Uterus (tissue), 4 donors: ENCODE data around the gene SOCS7. TPM values are rescaled to one million over a fixed set of nuclear protein-coding genes. Genes with fewer than 3 reads are reported as not detected.

Experiments used
- DNase-seq, 2 donors: peaks; one replicate each; pipeline ENCODE4 v3.0.0-alpha.2; 2019 to 2020
- H3K27ac ChIP-seq, 2 donors: fragments of 200-600 bp; sonication (generic); 1 replicate in 1 of 2; 2 replicates in 1 of 2; pipeline ENCODE4 v1.5.1; 2016 to 2018
- H3K27me3 ChIP-seq, 2 donors: fragments of 200-600 bp; sonication (generic); one replicate each; pipeline ENCODE4 v1.5.1; 2018 to 2019; ENCODE audit warnings: control low read depth in 1 of 2
- H3K36me3 ChIP-seq, 2 donors: fragments of 200-600 bp; sonication (generic); one replicate each; pipeline ENCODE4 v1.5.1; 2019; ENCODE audit warnings: control low read depth in 1 of 2
- H3K4me1 ChIP-seq, 2 donors: fragments of 200-600 bp; sonication (generic); one replicate each; pipeline ENCODE4 v1.5.1; 2018 to 2019; ENCODE audit warnings: control low read depth in 1 of 2
- H3K4me3 ChIP-seq, 2 donors: fragments of 200-600 bp; sonication (generic); 1 replicate in 1 of 2; 2 replicates in 1 of 2; pipeline ENCODE4 v1.5.1; 2018 to 2019; ENCODE audit warnings: mild to moderate bottlenecking in 1 of 2
- H3K9me3 ChIP-seq, 2 donors: fragments of 200-600 bp; sonication (generic); one replicate each; pipeline ENCODE4 v1.5.1; 2019; ENCODE audit warnings: control low read depth in 1 of 2
- CTCF ChIP-seq, 4 experiments: fragments of 200-600 bp in 2 of 4; fragments of 450-650 bp in 2 of 4; sonication (generic) in 2 of 4; IDR thresholded peaks; one replicate each; pipeline ENCODE4 v1.5.1; 2016 to 2019; ENCODE audit warnings: antibody characterized with exemption in 4 of 4, mild to moderate bottlenecking in 2 of 4, moderate library complexity in 1 of 4
- POLR2A ChIP-seq, 2 donors: fragments of 450-650 bp; IDR thresholded peaks; one replicate each; pipeline ENCODE4 v1.6.1; 2016; ENCODE audit warnings: antibody characterized with exemption in 2 of 2, mild to moderate bottlenecking in 1 of 2, moderate library complexity in 1 of 2
- intact Hi-C: fragments of 100-400 bp; cut with DNase I; formaldehyde crosslinking; loops from one replicate; pipeline ENCODE4 v1.15.1; 2023; ENCODE audit warnings: low total_unique reads
- total RNA-seq, 4 donors: library from RNA; depleted of rRNA in 3 of 4; stranded (reverse); fragments of >200 nt in 3 of 4; gene quantifications; one replicate each; pipeline versions ENCODE4 v1.1.0 to v1.2.4, GENCODE V29; 2014 to 2023
- donor health status: DM: yes; HTN: yes; CAD: no.

SOCS7 gene
- total RNA-seq, 4 donors from 2014 or later: 2.6 to 24.5 (median 14.6) TPM

GRCh38 chr17:38327936-38328335 is 23.7 kb upstream of the SOCS7 start:
- no peak for DNase-seq
- intact Hi-C loops: no loop called here
- Histone ChIP-seq H3K27me3 (no peaks in the 10 kb centered on the region), H3K36me3 (no peaks in the 10 kb centered on the region), H3K4me3 (no peak overlapping the region), H3K27ac (no peak overlapping the region), H3K4me1 (no peaks in the 10 kb centered on the region), H3K9me3 (no peaks in the 10 kb centered on the region)
- TF ChIP-seq CTCF (IDR thresholded peaks at IDR 0.05) (no peak), POLR2A (IDR thresholded peaks at IDR 0.05) (no peak)

- no peaks in the 10 kb centered on the region for H3K9me3 ChIP-seq
- no peak for DNase-seq
- TF ChIP-seq CTCF (IDR thresholded peaks at IDR 0.05) (no peak), POLR2A (IDR thresholded peaks at IDR 0.05) (no peak)
- H3K4me1 ChIP-seq: no peaks in the 10 kb centered on the region
- no peaks in the 10 kb centered on the region for H3K36me3 ChIP-seq
- no peak overlapping the region for H3K4me3 ChIP-seq
- no peaks in the 10 kb centered on the region for H3K27me3 ChIP-seq
- intact Hi-C loops: no loop called here
- no peak overlapping the region for H3K27ac ChIP-seq
These were observed 23.0 kb upstream of the SOCS7 start for GRCh38 chr17:38328620-38329019.

- intact Hi-C loops: no loop called here
- no peaks in the 10 kb centered on the region for H3K27me3 ChIP-seq
- H3K4me1 ChIP-seq: no peaks in the 10 kb centered on the region
- DNase-seq: no peak
- H3K4me3 ChIP-seq: no peak overlapping the region
- H3K36me3 ChIP-seq: no peaks in the 10 kb centered on the region
- no peak overlapping the region for H3K27ac ChIP-seq
- TF ChIP-seq POLR2A (IDR thresholded peaks at IDR 0.05): no peak
- TF ChIP-seq CTCF (IDR thresholded peaks at IDR 0.05): no peak
- no peaks in the 10 kb centered on the region for H3K9me3 ChIP-seq
These were observed 22.4 kb upstream of the SOCS7 start for GRCh38 chr17:38329284-38329683.

- intact Hi-C loops: no loop called here
- no peak for DNase-seq
- Histone ChIP-seq H3K36me3 (no peaks in the 10 kb centered on the region), H3K4me3 (no peak overlapping the region), H3K27ac (no peak overlapping the region), H3K4me1 (no peaks in the 10 kb centered on the region), H3K9me3 (no peaks in the 10 kb centered on the region), H3K27me3 (no peaks in the 10 kb centered on the region)
- TF ChIP-seq POLR2A (IDR thresholded peaks at IDR 0.05) (no peak), CTCF (IDR thresholded peaks at IDR 0.05) (no peak)
These were observed 21.6 kb upstream of the SOCS7 start for GRCh38 chr17:38329808-38330730.

GRCh38 chr17:38330941-38331411 is 20.7 kb upstream of the SOCS7 start:
- no peak overlapping the region for H3K27ac ChIP-seq
- no peaks in the 10 kb centered on the region for H3K27me3 ChIP-seq
- H3K4me3 ChIP-seq: no peak overlapping the region
- no peaks in the 10 kb centered on the region for H3K4me1 ChIP-seq
- H3K9me3 ChIP-seq: no peaks in the 10 kb centered on the region
- TF ChIP-seq POLR2A (IDR thresholded peaks at IDR 0.05) (no peak), CTCF (IDR thresholded peaks at IDR 0.05) (no peak)
- DNase-seq: no peak
- no peaks in the 10 kb centered on the region for H3K36me3 ChIP-seq
- intact Hi-C loops: no loop called here
